GM19351 (cell line): ENCODE data around the gene XAGE2.

Source experiments
- ATAC-seq: cut with Tn5 transposase; IDR thresholded peaks from one replicate; pipeline ENCODE4 v1.9.1; 2021; ENCODE audit warnings: mild to moderate bottlenecking, moderate library complexity; ENCODE audit not compliant: unreplicated experiment

Gene XAGE2

DNA sequence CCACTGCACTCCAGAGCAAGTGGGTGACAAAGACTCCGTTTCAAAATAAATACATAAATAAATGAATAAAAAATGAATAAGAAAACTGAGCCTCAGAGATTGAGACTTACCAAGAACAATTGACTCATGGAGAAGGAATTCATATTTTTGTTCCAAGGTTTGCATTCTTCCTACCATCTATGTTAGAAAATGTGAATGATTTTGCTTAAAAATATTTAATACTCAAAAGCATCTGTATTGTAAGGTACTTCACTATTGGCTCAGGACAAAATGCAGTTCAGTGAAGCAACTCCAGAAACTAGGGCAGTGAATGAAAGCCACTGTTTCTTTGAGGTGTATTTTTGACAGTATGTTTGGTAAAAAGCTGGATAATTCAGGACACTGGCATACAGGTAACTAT is 54.1 kb downstream of the XAGE2 start:
- no peak for ATAC-seq

DNA sequence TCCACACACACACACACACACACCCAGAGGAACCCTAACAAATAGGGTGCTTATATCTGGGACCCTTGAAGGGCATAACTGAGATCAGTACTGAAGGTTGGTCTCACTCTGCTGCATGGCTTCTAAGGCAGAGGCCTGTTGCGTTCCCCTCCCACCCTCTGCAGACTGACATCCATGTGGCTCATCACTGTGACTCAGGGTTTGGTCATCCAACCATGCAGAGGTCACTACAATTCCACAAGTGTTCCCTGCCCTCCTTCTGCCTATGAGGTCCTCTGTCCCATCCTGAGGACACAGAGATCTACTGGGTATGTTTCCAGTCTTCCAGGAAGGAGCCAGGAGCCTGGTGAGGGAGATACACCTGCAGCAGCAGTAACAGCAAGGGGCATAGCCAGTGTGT is 55.8 kb downstream of the XAGE2 start:
- no peak for ATAC-seq
